ENCODE data around the gene PPP1R9B. TPM values are rescaled to one million over a fixed set of nuclear protein-coding genes. Genes with fewer than 3 reads are reported as not detected.

Gene PPP1R9B
- total RNA-seq, 3 donors from 2014 or later: 21.8 to 24.9 (median 22.7) TPM

DNA sequence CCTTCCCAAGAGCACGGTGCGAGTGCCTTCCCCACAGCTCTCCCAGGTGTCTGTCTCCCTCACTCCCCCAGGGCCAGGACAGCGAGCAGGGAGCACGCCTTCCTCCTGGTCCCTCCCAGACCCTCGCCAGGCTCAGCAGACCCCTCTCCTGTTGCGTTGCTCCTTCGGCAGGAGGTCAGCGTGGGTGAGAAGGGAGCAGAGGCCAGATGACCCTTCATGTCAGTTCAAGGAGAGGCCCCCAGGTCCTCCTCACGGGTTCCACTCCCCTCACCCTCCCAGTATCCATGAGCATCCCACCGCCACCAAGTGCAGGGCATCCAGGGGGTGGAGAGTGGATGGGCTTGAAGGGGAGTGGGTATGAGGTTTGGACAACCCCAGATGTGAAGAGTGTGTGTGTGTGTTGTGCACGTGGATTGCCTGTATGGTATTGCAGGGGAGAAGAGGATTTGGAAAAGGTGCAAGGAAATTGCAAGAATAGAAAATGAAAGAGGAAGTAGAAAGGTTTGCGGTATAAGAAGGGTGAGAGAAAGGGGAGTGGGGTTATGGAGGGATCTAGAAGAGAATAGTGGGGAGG lies 33.0 kb upstream of the PPP1R9B start:
- H3K27ac ChIP-seq: peak overlapping the region; percentile 48 to 85
- H3K4me3 ChIP-seq: no peak overlapping the region
- H3K9me3 ChIP-seq: no peaks in the 10 kb centered on the region
- peak in 1 of 3 donors; percentile 10 for TF ChIP-seq POLR2AphosphoS5 (IDR thresholded peaks at IDR 0.05)
- TF ChIP-seq, protein P1, sequence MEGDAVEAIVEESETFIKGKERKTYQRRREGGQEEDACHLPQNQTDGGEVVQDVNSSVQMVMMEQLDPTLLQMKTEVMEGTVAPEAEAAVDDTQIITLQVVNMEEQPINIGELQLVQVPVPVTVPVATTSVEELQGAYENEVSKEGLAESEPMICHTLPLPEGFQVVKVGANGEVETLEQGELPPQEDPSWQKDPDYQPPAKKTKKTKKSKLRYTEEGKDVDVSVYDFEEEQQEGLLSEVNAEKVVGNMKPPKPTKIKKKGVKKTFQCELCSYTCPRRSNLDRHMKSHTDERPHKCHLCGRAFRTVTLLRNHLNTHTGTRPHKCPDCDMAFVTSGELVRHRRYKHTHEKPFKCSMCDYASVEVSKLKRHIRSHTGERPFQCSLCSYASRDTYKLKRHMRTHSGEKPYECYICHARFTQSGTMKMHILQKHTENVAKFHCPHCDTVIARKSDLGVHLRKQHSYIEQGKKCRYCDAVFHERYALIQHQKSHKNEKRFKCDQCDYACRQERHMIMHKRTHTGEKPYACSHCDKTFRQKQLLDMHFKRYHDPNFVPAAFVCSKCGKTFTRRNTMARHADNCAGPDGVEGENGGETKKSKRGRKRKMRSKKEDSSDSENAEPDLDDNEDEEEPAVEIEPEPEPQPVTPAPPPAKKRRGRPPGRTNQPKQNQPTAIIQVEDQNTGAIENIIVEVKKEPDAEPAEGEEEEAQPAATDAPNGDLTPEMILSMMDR (IDR thresholded peaks at IDR 0.05): no peak
- no peak for DNase-seq (ENCODE audit: low spot score in 2 of 2)
- intact Hi-C loops (cut with DNase I; ENCODE audit: low total_unique reads): no loop called here
- no peaks in the 10 kb centered on the region for H3K27me3 ChIP-seq
- peaks cover under 1 to 1% of the 10 kb centered on the region in 2 donors for H3K4me1 ChIP-seq
- no peaks in the 10 kb centered on the region for H3K36me3 ChIP-seq

DNA sequence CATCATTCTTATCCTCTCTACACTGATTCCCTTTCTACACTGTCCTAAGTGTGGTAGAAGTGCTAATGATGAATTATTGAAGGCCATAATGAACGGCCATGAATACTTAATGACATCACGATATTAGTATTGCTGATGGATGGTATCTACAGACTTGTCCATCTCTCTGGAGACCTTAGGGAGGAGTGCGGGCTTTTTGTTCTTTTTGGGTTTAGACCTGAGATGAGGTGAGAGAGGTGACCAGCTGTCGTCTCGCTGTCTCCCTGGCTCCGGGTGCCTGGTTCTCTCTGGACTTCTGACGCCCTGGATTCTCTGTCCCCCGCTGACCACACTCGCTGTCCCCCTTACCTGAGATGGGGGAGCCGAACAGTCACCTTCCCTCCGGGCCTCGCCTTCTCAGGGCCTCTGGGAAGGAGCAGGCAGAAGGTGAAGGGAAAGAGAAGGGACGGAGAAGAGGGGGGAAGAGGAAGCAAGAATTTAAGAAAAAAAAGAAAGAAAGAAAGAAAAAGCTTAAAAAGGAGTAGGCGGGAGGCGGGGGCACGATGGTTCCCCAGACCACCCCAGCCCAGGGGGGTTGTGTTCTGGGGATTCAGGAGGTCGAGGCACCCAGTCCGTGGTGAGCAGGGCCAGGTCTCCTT lies 32.4 kb upstream of the PPP1R9B start:
- Histone ChIP-seq H3K4me1 (peaks cover 6 to 7% of the 10 kb centered on the region in 2 donors), H3K36me3 (no peaks in the 10 kb centered on the region), H3K27ac (peak overlapping the region; percentile 48 to 85), H3K27me3 (no peaks in the 10 kb centered on the region), H3K9me3 (no peaks in the 10 kb centered on the region), H3K4me3 (no peak overlapping the region)
- intact Hi-C loops (cut with DNase I; ENCODE audit: low total_unique reads): no loop called here
- TF ChIP-seq, protein P1 (IDR thresholded peaks at IDR 0.05): no peak
- TF ChIP-seq POLR2AphosphoS5 (IDR thresholded peaks at IDR 0.05): no peak
- TF ChIP-seq POLR2A (IDR thresholded peaks at IDR 0.05): no peak
- DNase-seq (ENCODE audit: low spot score in 2 of 2): no peak

DNA sequence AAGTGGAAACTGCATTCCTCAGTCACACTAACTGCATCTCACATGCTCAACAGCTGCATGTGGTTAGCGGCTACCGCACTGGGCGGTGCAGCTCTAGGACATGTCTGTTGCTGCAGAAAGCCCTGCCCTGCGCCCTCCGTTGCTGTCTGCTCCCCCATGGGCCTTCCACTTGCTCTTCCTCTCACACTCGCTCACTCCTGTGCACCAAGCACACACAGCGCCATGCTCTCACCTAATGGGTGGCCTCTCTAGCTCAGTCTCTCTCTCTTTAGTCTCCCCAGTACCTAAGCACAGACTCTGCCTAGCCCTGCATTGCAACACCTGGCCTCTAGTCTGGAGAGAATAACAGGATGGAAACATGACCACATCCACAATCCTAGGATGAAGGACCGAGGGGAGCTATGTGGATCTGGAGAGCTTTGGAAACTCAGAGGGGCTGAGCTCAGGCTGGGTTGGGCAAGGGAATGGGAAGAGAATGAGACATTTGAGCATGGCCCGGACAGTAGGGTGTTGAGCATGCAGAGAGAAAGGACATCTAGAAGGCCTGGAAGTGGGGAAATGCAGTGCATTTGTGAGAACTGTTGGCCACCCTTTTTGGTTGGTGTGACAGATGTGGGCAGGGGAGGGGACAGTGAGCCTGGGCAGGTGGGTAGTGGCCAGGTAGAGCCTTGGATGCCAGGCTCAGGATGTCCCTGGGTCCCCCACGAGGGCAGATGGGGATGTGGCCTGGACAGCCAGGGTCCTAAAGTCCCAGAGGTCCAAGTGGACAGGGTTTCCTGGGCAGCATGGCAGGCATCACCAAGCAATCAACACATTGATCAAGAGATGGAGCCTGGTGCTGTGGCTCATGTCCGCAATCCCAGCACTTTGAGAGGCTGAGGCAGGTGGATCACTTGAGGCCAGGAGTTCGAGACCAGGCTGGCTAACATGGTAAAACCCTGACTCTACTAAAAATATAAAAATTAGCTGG lies 31.4 kb upstream of the PPP1R9B start:
- intact Hi-C loops (cut with DNase I; ENCODE audit: low total_unique reads): no loop called here
- no peaks in the 10 kb centered on the region for H3K27me3 ChIP-seq
- H3K4me1 ChIP-seq: peaks cover 9 to 10% of the 10 kb centered on the region in 2 donors

DNA sequence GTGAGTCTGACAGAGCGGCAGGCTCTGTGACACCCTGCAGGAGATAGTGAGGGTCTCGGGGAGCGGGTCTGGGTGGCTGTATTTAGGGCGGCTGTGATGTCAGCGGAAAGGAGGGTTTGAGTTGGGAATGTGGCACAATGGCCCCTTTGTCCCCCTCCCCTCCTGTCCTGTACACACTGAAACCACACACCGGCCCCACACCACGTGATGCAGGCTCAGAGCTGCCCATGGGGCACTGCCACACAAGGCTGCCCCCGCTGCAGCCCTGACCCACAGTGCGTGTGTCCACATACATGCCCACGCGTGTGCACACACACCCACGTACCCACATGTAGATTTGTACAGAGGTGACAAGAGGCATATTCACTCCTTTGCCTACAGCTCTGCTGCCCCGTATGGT lies 30.7 kb upstream of the PPP1R9B start:
- Histone ChIP-seq H3K9me3 (no peaks in the 10 kb centered on the region), H3K27me3 (no peaks in the 10 kb centered on the region), H3K27ac (peak overlapping the region; percentile 33 to 85), H3K4me1 (peaks cover 9 to 10% of the 10 kb centered on the region in 2 donors), H3K36me3 (no peaks in the 10 kb centered on the region), H3K4me3 (no peak overlapping the region)
- no peak for DNase-seq (ENCODE audit: low spot score in 2 of 2)
- TF ChIP-seq POLR2AphosphoS5 (IDR thresholded peaks at IDR 0.05): no peak
- no peak for TF ChIP-seq POLR2A (IDR thresholded peaks at IDR 0.05)
- TF ChIP-seq, protein P1 (IDR thresholded peaks at IDR 0.05): no peak
- intact Hi-C loops (cut with DNase I; ENCODE audit: low total_unique reads): no loop called here

More for the DNA sequence above, 31.4 kb upstream of the PPP1R9B start:
- no peak for TF ChIP-seq POLR2A (IDR thresholded peaks at IDR 0.05)
- TF ChIP-seq, protein P1 (IDR thresholded peaks at IDR 0.05): peak in 1 of 3 donors; percentile 12
- no peaks in the 10 kb centered on the region for H3K9me3 ChIP-seq
- peak overlapping the region; percentile 33 to 85 for H3K27ac ChIP-seq
- no peaks in the 10 kb centered on the region for H3K36me3 ChIP-seq
- DNase-seq (ENCODE audit: low spot score in 2 of 2): no peak
- H3K4me3 ChIP-seq: no peak overlapping the region

Data from breast epithelium (tissue), 4 donors.